Tibial nerve (tissue), 4 donors: ENCODE data around the gene PLEKHG2. TPM values are rescaled to one million over a fixed set of nuclear protein-coding genes. Genes with fewer than 3 reads are reported as not detected.
A peak's percentile ranks its signal among the peaks of the same experiment; 100 is the strongest.

Experiments used
- DNase-seq, 2 donors: peaks; one replicate each; pipeline ENCODE4 v3.0.0-alpha.2; 2019; ENCODE audit warnings: low spot score in 2 of 2
- H3K27ac ChIP-seq, 4 donors: fragments of 200-600 bp; sonication (generic) in 3 of 4; one replicate each; pipeline ENCODE4 v1.5.1; 2017 to 2019; ENCODE audit warnings: mild to moderate bottlenecking in 1 of 4
- H3K27me3 ChIP-seq, 2 donors: fragments of 200-600 bp; sonication (generic) in 1 of 2; one replicate each; pipeline versions ENCODE4 v1.5.1 to v1.6.0; 2017 to 2019
- H3K36me3 ChIP-seq, 3 donors: fragments of 200-600 bp; sonication (generic); one replicate each; pipeline ENCODE4 v1.5.1; 2018 to 2019
- H3K4me1 ChIP-seq, 4 donors: fragments of 200-600 bp; sonication (generic) in 3 of 4; one replicate each; pipeline ENCODE4 v1.5.1; 2017 to 2019
- H3K4me3 ChIP-seq, 4 donors: fragments of 200-600 bp; sonication (generic) in 3 of 4; one replicate each; pipeline ENCODE4 v1.5.1; 2017 to 2019; ENCODE audit warnings: mild to moderate bottlenecking in 1 of 4, moderate library complexity in 1 of 4
- H3K9me3 ChIP-seq, 4 donors: fragments of 200-600 bp; sonication (generic) in 3 of 4; one replicate each; pipeline ENCODE4 v1.5.1; 2017 to 2019
- CTCF ChIP-seq, 5 experiments: fragments of 200-600 bp in 3 of 5; fragments of 450-650 bp in 2 of 5; sonication (generic) in 3 of 5; IDR thresholded peaks; one replicate each; pipeline ENCODE4 v1.5.1; 2016 to 2019; ENCODE audit warnings: antibody characterized with exemption in 5 of 5, mild to moderate bottlenecking in 3 of 5, moderate library complexity in 2 of 5
- EP300 ChIP-seq, 2 donors: sonication (generic); formaldehyde crosslinking; IDR thresholded peaks; one replicate each; pipeline ENCODE4 v1.6.1; 2017; ENCODE audit warnings: antibody characterized with exemption in 2 of 2, mild to moderate bottlenecking in 1 of 2
- POLR2A ChIP-seq, 2 donors: fragments of 450-650 bp; IDR thresholded peaks; one replicate each; pipeline ENCODE4 v1.6.1; 2017; ENCODE audit warnings: antibody characterized with exemption in 2 of 2, mild to moderate bottlenecking in 2 of 2, moderate library complexity in 2 of 2
- WGBS, 2 donors: methylation state at CpG; one replicate each; pipeline ENCODE4 v1.1.5; 2018; 5-methylcytosine and 5-hydroxymethylcytosine counted together
- total RNA-seq, 4 donors: library from RNA; depleted of rRNA; stranded (reverse); fragments of >200 nt; gene quantifications; one replicate each; pipeline ENCODE4 v1.1.0, GENCODE V29; 2016

The PLEKHG2 gene
- total RNA-seq, 4 donors from 2014 or later: 20.1 to 62.1 (median 35.6) TPM

DNA sequence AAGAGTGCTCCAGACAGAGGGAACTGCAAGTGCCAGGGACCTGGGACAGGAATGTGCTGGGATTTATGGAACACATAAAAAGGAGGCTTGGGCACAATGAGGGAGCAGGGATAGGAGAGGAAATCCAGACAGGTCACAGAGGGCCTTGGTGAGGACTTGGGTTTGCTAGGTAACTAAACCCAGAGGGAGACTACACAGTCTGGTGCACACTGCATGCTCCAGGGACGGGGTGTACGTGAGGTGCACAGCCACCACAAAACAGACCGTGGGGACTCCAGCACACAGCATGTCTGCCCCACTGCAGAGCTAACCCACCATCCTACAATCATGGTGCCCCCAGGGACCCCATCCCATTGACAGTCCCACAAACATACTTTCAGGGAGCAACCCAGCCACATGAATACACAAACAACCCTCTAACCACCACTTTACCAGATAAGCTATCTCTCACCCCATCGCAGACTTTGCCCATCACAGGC, 11.4 kb upstream of the PLEKHG2 start:
- Histone ChIP-seq H3K27me3 (no peaks in the 10 kb centered on the region), H3K27ac (peak overlapping the region; percentile 94 to 100 (median 100)), H3K36me3 (peaks cover 0 to 25% (median 0%) of the 10 kb centered on the region in 3 donors), H3K4me1 (peaks cover 0 to 84% (median 57%) of the 10 kb centered on the region in 4 donors), H3K4me3 (peak overlapping the region in 1 of 4 donors; percentile 14), H3K9me3 (no peaks in the 10 kb centered on the region)
- no peak for TF ChIP-seq EP300 (IDR thresholded peaks at IDR 0.05)
- TF ChIP-seq POLR2A (IDR thresholded peaks at IDR 0.05): no peak
- no peak for TF ChIP-seq CTCF (IDR thresholded peaks at IDR 0.05)
- no peak for DNase-seq
- WGBS, 2 donors: 67 to 82% methylated on average over 4 of the region's 4 CpGs

DNA sequence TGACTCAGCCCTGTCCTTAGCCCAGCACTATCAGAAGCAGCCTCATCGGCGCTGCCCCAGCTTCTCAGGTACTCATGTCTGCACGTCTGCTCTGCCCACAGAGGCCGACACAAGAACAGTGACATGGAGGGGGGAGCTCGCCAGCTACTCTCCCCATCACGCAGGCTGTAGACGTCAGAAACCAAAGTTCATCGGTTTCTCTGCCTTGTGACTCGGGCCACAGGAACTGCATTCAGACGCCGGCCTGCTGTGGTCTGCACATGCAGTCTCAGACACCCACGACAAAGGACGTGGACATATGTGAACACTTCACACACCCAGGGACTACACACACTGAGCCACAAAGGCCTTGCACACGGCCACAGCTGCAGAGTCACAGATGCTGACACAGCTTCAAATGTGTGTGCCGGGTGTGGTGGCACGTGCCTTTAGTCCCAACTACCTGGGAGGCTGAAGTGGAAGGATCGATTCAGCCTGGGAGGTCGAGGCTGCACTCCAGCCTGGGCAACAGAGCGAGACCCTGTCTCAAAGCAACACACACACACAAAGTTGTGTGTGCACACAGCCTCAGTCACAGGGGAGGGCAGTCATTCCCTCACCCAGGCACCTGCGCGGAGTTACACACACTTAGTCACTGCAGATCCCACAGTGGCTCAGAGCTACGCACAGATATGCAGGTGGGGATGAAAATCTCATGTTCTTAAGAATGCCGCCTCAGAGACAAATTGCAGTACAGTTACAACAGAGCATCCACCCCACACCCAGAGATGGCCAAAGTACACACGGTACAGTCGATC, 10.7 kb upstream of the PLEKHG2 start:
- Histone ChIP-seq H3K27ac (peak overlapping the region; percentile 94 to 100 (median 100)), H3K36me3 (peaks cover 0 to 20% (median 0%) of the 10 kb centered on the region in 3 donors), H3K9me3 (no peaks in the 10 kb centered on the region), H3K27me3 (peaks cover 0 to 3% of the 10 kb centered on the region in 2 donors), H3K4me1 (peaks cover 0 to 85% (median 59%) of the 10 kb centered on the region in 4 donors), H3K4me3 (peak overlapping the region in 2 of 4 donors; percentile 56 to 66)
- peak in 1 of 2 donors; percentile 69 for DNase-seq
- TF ChIP-seq POLR2A (IDR thresholded peaks at IDR 0.05): peak in 1 of 2 donors; percentile 19
- TF ChIP-seq EP300 (IDR thresholded peaks at IDR 0.05): peak; percentile 30 to 65
- TF ChIP-seq CTCF (IDR thresholded peaks at IDR 0.05): no peak
- 38 to 40% methylated on average over 23 to 25 of the region's 25 CpGs for WGBS, 2 donors

GRCh38 chr19:39402346-39403300, 9.8 kb upstream of the PLEKHG2 start:
- Histone ChIP-seq H3K36me3 (peaks cover 0 to 22% (median 4%) of the 10 kb centered on the region in 3 donors), H3K9me3 (no peaks in the 10 kb centered on the region), H3K27me3 (peaks cover 0 to 3% of the 10 kb centered on the region in 2 donors), H3K4me1 (peaks cover 0 to 78% (median 56%) of the 10 kb centered on the region in 4 donors), H3K27ac (peak overlapping the region; percentile 94 to 100 (median 100)), H3K4me3 (peak overlapping the region; percentile 50 to 78 (median 61))
- TF ChIP-seq EP300 (IDR thresholded peaks at IDR 0.05) (peak; percentile 77 to 96), POLR2A (IDR thresholded peaks at IDR 0.05) (peak in 1 of 2 donors; percentile 68), CTCF (IDR thresholded peaks at IDR 0.05) (no peak)
- DNase-seq: peak; percentile 90 to 94
- 2 to 3% methylated on average over 53 to 54 of the region's 59 CpGs for WGBS, 2 donors

GRCh38 chr19:39403331-39404312, 8.8 kb upstream of the PLEKHG2 start:
- peak in 1 of 5 experiments; percentile 48 for TF ChIP-seq CTCF (IDR thresholded peaks at IDR 0.05)
- TF ChIP-seq EP300 (IDR thresholded peaks at IDR 0.05): peak; percentile 99 to 100
- TF ChIP-seq POLR2A (IDR thresholded peaks at IDR 0.05): peak; percentile 73 to 75
- Histone ChIP-seq H3K27ac (peak overlapping the region; percentile 94 to 100 (median 100)), H3K4me3 (peak overlapping the region; percentile 50 to 78 (median 61)), H3K9me3 (no peaks in the 10 kb centered on the region), H3K27me3 (peaks cover 0 to 3% of the 10 kb centered on the region in 2 donors), H3K36me3 (peaks cover 9 to 28% (median 14%) of the 10 kb centered on the region in 3 donors), H3K4me1 (peaks cover 0 to 68% (median 47%) of the 10 kb centered on the region in 4 donors)
- peak; percentile 99 for DNase-seq
- WGBS, 2 donors: 1 to 2% methylated on average over 37 to 42 of the region's 43 CpGs
